ENCODE data around the gene STIM1.
"Not testable (repeated sequence)": the region's sequence is repeated elsewhere in the genome, so short reads cannot be mapped to it uniquely, and the experiment has no call there.

Gene STIM1

GRCh38 chr11:3995307-3995706, 139.8 kb downstream of the STIM1 start:
- H3K27ac ChIP-seq: no peak overlapping the region
- no peak for TF ChIP-seq CTCF (conservative IDR thresholded peaks at IDR 0.05)

GRCh38 chr11:3995949-3996554, 140.6 kb downstream of the STIM1 start:
- H3K27ac ChIP-seq: no peak overlapping the region
- TF ChIP-seq CTCF (conservative IDR thresholded peaks at IDR 0.05): no peak

- no peak for TF ChIP-seq CTCF (conservative IDR thresholded peaks at IDR 0.05)
- no peak overlapping the region for H3K27ac ChIP-seq
Observed at GRCh38 chr11:3996651-3997050, 141.2 kb downstream of the STIM1 start.

GRCh38 chr11:4004753-4005152, 149.3 kb downstream of the STIM1 start:
- not testable (repeated sequence) for H3K27ac ChIP-seq

GRCh38 chr11:4006946-4007680, 151.6 kb downstream of the STIM1 start:
- no peak for TF ChIP-seq CTCF (conservative IDR thresholded peaks at IDR 0.05)
- no peak overlapping the region for H3K27ac ChIP-seq

GRCh38 chr11:4008116-4008515, 152.7 kb downstream of the STIM1 start:
- no peak for TF ChIP-seq CTCF (conservative IDR thresholded peaks at IDR 0.05)
- H3K27ac ChIP-seq: no peak overlapping the region

- H3K27ac ChIP-seq: not testable (repeated sequence)
Observed at GRCh38 chr11:4016602-4017001, 161.1 kb downstream of the STIM1 start.

- TF ChIP-seq CTCF (conservative IDR thresholded peaks at IDR 0.05): no peak
- no peak overlapping the region for H3K27ac ChIP-seq
Observed at GRCh38 chr11:4017129-4017528, 161.7 kb downstream of the STIM1 start.
